HEK293 (cell line): ENCODE results near the gene FNDC8.
A peak's percentile ranks its signal among the peaks of the same experiment; 100 is the strongest.

ENCODE experiments used
- CTCF ChIA-PET: fragments of 350-600 bp; formaldehyde crosslinking; extraction: SDS; loops from one replicate; lab custom pipeline; 2021; ENCODE audit warnings: antibody characterized with exemption; lab: Yijun Ruan, JAX
- POLR2A ChIA-PET: fragments of 300-600 bp; formaldehyde crosslinking; extraction: SDS; loops from one replicate; lab custom pipeline; 2020; ENCODE audit warnings: antibody characterized with exemption, inconsistent platforms; lab: Yijun Ruan, JAX
- H3K27ac ChIP-seq: fragments of 200-500 bp; sonication (Bioruptor generic); 2 replicates; pipeline ENCODE4 v1.5.1; 2014; ENCODE audit warnings: low read depth, low read length, control low read depth, inconsistent platforms; ENCODE audit errors: extremely low read depth
- H3K36me3 ChIP-seq, 2 experiments: fragments of 200-500 bp in 1 of 2; sonication (Bioruptor generic) in 1 of 2; 1 replicate in 1 of 2; 2 replicates in 1 of 2; pipeline ENCODE4 v1.5.1; 2014 to 2017; ENCODE audit warnings: inconsistent platforms in 2 of 2, low read length in 2 of 2; ENCODE audit not compliant: control insufficient read depth in 2 of 2, insufficient read depth in 1 of 2
- H3K4me1 ChIP-seq: fragments of 200-500 bp; sonication (Bioruptor generic); 2 replicates; pipeline ENCODE4 v1.5.1; 2014; ENCODE audit warnings: mild to moderate bottlenecking, low read length, inconsistent platforms; ENCODE audit not compliant: control insufficient read depth, insufficient read depth
- H3K4me3 ChIP-seq: 2 replicates; pipeline ENCODE4 v1.5.1; 2011; ENCODE audit warnings: low read depth, mild to moderate bottlenecking, control low read depth, low read length, moderate library complexity
- H3K9me3 ChIP-seq: fragments of 200-500 bp; sonication (Bioruptor generic); 2 replicates; pipeline ENCODE4 v1.5.1; 2014; ENCODE audit warnings: low read depth, low read length, inconsistent platforms; ENCODE audit not compliant: control insufficient read depth, insufficient read depth
- KLF1 ChIP-seq: fragments of 450-650 bp; formaldehyde crosslinking; IDR thresholded peaks from 2 replicates; pipeline ENCODE4 v1.5.1; 2016; ENCODE audit warnings: missing biosample characterization, missing genetic modification characterization
- OSR2 ChIP-seq: fragments of 450-650 bp; formaldehyde crosslinking; IDR thresholded peaks from 2 replicates; pipeline ENCODE4 v1.5.1; 2016; ENCODE audit warnings: missing biosample characterization, missing genetic modification characterization
- OVOL3 ChIP-seq: fragments of 450-650 bp; formaldehyde crosslinking; IDR thresholded peaks from 2 replicates; pipeline ENCODE4 v1.5.1; 2016; ENCODE audit warnings: missing biosample characterization, missing genetic modification characterization
- YY2 ChIP-seq: fragments of 450-650 bp; formaldehyde crosslinking; IDR thresholded peaks from 2 replicates; pipeline ENCODE4 v1.5.1; 2016; ENCODE audit warnings: missing biosample characterization, missing genetic modification characterization
- ZNF23 ChIP-seq: fragments of 450-650 bp; formaldehyde crosslinking; IDR thresholded peaks from 2 replicates; pipeline ENCODE4 v1.5.1; 2016; ENCODE audit warnings: missing biosample characterization, missing genetic modification characterization, borderline replicate concordance
- ZNF302 ChIP-seq: fragments of 450-650 bp; formaldehyde crosslinking; IDR thresholded peaks from 2 replicates; pipeline ENCODE4 v1.5.1; 2016; ENCODE audit warnings: missing biosample characterization, missing genetic modification characterization, low read depth
- ZNF341 ChIP-seq: fragments of 450-650 bp; formaldehyde crosslinking; IDR thresholded peaks from 2 replicates; pipeline ENCODE4; 2016; ENCODE audit warnings: low read depth, missing biosample characterization, missing genetic modification characterization
- ZNF529 ChIP-seq: fragments of 450-650 bp; formaldehyde crosslinking; IDR thresholded peaks from 2 replicates; pipeline ENCODE4 v1.5.1; 2017; ENCODE audit warnings: missing genetic modification characterization, missing biosample characterization; ENCODE audit not compliant: insufficient replicate concordance
- ZNF549 ChIP-seq: fragments of 450-650 bp; IDR thresholded peaks from 2 replicates; pipeline ENCODE4 v1.5.1; 2018; ENCODE audit warnings: missing biosample characterization, missing genetic modification characterization, mild to moderate bottlenecking, inconsistent platforms, moderate library complexity
- ZNF629 ChIP-seq: fragments of 450-650 bp; formaldehyde crosslinking; IDR thresholded peaks from 2 replicates; pipeline ENCODE4 v1.5.1; 2017; ENCODE audit warnings: missing biosample characterization, missing genetic modification characterization
- ZNF692 ChIP-seq: fragments of 450-650 bp; formaldehyde crosslinking; IDR thresholded peaks from 2 replicates; pipeline ENCODE4 v1.5.1; 2016; ENCODE audit warnings: missing biosample characterization, missing genetic modification characterization
- TF ChIP-seq, protein P1 (sequence below): fragments of 450-650 bp; formaldehyde crosslinking; IDR thresholded peaks from 2 replicates; pipeline ENCODE4 v1.5.1; 2017; ENCODE audit warnings: missing biosample characterization, missing genetic modification characterization
- TF ChIP-seq, protein P2 (sequence below): IDR thresholded peaks from 2 replicates; pipeline ENCODE4 v1.6.1; 2011; ENCODE audit warnings: mild to moderate bottlenecking, low read depth, low read length, borderline replicate concordance
- TF ChIP-seq, protein P3 (sequence below): fragments of 450-650 bp; formaldehyde crosslinking; IDR thresholded peaks from 2 replicates; pipeline ENCODE4 v1.5.1; 2016; ENCODE audit warnings: missing biosample characterization, missing genetic modification characterization
- TF ChIP-seq, protein P4 (sequence below): fragments of 450-650 bp; formaldehyde crosslinking; IDR thresholded peaks from 2 replicates; pipeline ENCODE4 v1.5.1; 2016; ENCODE audit warnings: missing biosample characterization, missing genetic modification characterization
- TF ChIP-seq, protein P5 (sequence below): fragments of 450-650 bp; formaldehyde crosslinking; IDR thresholded peaks from 2 replicates; pipeline ENCODE4 v1.5.1; 2016; ENCODE audit warnings: missing biosample characterization, missing genetic modification characterization

The FNDC8 gene

GRCh38 chr17:35076874-35077273 lies 44.5 kb upstream of the FNDC8 start:
- TF ChIP-seq ZNF549 (tag by site-specific recombination) = no peak
- no peak for TF ChIP-seq ZNF302 (tag by site-specific recombination)
- ChIA-PET CTCF (interaction anchor here (0.6 to 2.1 kb wide), 3 partner anchors 13 to 16 kb away, joined by 3 to 5 read pairs (median 3); no protein-coding TSS in a partner anchor), POLR2A (no interaction called here)
- Histone ChIP-seq H3K4me3 (no peak overlapping the region), H3K4me1 (peaks cover 12% of the 10 kb centered on the region), H3K27ac (no peak overlapping the region), H3K36me3 (no peaks in the 10 kb centered on the region), H3K9me3 (no peaks in the 10 kb centered on the region)

- Histone ChIP-seq H3K27ac (no peak overlapping the region), H3K4me1 (peaks cover 18% of the 10 kb centered on the region), H3K36me3 (no peaks in the 10 kb centered on the region; a peak in 1 of 3 replicates), H3K4me3 (no peak overlapping the region), H3K9me3 (no peaks in the 10 kb centered on the region)
- POLR2A ChIA-PET = interaction anchor here (0.9 kb wide), 1 partner anchor 10 kb away, joined by 3 read pairs; no protein-coding TSS in a partner anchor
- CTCF ChIA-PET = interaction anchor here (0.5 to 2.1 kb wide), 5 partner anchors 10 to 433 kb away, joined by 3 to 11 read pairs (median 4); no protein-coding TSS in a partner anchor
- TF ChIP-seq ZNF341 (tag by site-specific recombination) = no peak
- no peak for TF ChIP-seq OVOL3
- TF ChIP-seq, protein P1, sequence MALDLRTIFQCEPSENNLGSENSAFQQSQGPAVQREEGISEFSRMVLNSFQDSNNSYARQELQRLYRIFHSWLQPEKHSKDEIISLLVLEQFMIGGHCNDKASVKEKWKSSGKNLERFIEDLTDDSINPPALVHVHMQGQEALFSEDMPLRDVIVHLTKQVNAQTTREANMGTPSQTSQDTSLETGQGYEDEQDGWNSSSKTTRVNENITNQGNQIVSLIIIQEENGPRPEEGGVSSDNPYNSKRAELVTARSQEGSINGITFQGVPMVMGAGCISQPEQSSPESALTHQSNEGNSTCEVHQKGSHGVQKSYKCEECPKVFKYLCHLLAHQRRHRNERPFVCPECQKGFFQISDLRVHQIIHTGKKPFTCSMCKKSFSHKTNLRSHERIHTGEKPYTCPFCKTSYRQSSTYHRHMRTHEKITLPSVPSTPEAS (tag by site-specific recombination) = no peak
- TF ChIP-seq, protein P2, sequence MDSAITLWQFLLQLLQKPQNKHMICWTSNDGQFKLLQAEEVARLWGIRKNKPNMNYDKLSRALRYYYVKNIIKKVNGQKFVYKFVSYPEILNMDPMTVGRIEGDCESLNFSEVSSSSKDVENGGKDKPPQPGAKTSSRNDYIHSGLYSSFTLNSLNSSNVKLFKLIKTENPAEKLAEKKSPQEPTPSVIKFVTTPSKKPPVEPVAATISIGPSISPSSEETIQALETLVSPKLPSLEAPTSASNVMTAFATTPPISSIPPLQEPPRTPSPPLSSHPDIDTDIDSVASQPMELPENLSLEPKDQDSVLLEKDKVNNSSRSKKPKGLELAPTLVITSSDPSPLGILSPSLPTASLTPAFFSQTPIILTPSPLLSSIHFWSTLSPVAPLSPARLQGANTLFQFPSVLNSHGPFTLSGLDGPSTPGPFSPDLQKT = no peak
- no peak for TF ChIP-seq KLF1 (tag by site-specific recombination)
- TF ChIP-seq, protein P3, sequence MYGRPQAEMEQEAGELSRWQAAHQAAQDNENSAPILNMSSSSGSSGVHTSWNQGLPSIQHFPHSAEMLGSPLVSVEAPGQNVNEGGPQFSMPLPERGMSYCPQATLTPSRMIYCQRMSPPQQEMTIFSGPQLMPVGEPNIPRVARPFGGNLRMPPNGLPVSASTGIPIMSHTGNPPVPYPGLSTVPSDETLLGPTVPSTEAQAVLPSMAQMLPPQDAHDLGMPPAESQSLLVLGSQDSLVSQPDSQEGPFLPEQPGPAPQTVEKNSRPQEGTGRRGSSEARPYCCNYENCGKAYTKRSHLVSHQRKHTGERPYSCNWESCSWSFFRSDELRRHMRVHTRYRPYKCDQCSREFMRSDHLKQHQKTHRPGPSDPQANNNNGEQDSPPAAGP (tag by site-specific recombination) = peak; percentile 57; the same call in 1 of the 2 replicates
- TF ChIP-seq, protein P4, sequence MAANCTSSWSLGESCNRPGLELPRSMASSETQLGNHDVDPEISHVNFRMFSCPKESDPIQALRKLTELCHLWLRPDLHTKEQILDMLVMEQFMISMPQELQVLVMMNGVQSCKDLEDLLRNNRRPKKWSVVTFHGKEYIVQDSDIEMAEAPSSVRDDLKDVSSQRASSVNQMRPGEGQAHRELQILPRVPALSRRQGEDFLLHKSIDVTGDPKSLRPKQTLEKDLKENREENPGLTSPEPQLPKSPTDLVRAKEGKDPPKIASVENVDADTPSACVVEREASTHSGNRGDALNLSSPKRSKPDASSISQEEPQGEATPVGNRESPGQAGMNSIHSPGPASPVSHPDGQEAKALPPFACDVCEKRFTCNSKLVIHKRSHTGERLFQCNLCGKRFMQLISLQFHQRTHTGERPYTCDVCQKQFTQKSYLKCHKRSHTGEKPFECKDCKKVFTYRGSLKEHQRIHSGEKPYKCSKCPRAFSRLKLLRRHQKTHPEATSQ (tag by site-specific recombination) = no peak
- no peak for TF ChIP-seq ZNF529
- no peak for TF ChIP-seq ZNF629 (tag by site-specific recombination)
- no peak for TF ChIP-seq ZNF23 (tag by site-specific recombination)
- no peak for TF ChIP-seq YY2
- TF ChIP-seq ZNF692 (tag by site-specific recombination) = no peak
- TF ChIP-seq, protein P5, sequence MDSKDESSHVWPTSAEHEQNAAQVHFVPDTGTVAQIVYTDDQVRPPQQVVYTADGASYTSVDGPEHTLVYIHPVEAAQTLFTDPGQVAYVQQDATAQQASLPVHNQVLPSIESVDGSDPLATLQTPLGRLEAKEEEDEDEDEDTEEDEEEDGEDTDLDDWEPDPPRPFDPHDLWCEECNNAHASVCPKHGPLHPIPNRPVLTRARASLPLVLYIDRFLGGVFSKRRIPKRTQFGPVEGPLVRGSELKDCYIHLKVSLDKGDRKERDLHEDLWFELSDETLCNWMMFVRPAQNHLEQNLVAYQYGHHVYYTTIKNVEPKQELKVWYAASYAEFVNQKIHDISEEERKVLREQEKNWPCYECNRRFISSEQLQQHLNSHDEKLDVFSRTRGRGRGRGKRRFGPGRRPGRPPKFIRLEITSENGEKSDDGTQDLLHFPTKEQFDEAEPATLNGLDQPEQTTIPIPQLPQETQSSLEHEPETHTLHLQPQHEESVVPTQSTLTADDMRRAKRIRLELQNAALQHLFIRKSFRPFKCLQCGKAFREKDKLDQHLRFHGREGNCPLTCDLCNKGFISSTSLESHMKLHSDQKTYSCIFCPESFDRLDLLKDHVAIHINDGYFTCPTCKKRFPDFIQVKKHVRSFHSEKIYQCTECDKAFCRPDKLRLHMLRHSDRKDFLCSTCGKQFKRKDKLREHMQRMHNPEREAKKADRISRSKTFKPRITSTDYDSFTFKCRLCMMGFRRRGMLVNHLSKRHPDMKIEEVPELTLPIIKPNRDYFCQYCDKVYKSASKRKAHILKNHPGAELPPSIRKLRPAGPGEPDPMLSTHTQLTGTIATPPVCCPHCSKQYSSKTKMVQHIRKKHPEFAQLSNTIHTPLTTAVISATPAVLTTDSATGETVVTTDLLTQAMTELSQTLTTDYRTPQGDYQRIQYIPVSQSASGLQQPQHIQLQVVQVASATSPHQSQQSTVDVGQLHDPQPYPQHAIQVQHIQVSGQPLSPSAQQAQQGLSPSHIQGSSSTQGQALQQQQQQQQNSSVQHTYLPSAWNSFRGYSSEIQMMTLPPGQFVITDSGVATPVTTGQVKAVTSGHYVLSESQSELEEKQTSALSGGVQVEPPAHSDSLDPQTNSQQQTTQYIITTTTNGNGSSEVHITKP (tag by site-specific recombination) = peak; percentile 89
- no peak for TF ChIP-seq OSR2
Measured at GRCh38 chr17:35079547-35080423, 41.6 kb upstream of the FNDC8 start.
